Measurements from ENCODE around the gene GP2. TPM values are rescaled to one million over a fixed set of nuclear protein-coding genes. Genes with fewer than 3 reads are reported as not detected.

GP2 gene
- total RNA-seq, 1 experiment from 2014 or later: not detected

- Mint-ChIP-seq H3K9me3 (ENCODE audit: low read depth, unreplicated experiment) (no peaks in the 10 kb centered on the region), H3K27me3 (ENCODE audit: unreplicated experiment) (peaks cover 79% of the 10 kb centered on the region), H3K27ac (ENCODE audit: unreplicated experiment) (no peak overlapping the region), H3K4me1 (ENCODE audit: low read depth, unreplicated experiment) (no peaks in the 10 kb centered on the region), H3K36me3 (ENCODE audit: insufficient read depth, unreplicated experiment) (no peaks in the 10 kb centered on the region), H3K4me3 (ENCODE audit: low read depth, unreplicated experiment) (no peak overlapping the region)
- TF ChIP-seq CTCF (IDR thresholded peaks at IDR 0.05; ENCODE audit: unreplicated experiment): no peak
- no TSS peak for BruUV-seq (replicated peaks)
- intact Hi-C loops (cut with micrococcal nuclease; ENCODE audit: unreplicated experiment): loop anchor here (5.0 to 10.0 kb wide), 2 partner anchors 85 to 738 kb away; no protein-coding TSS in a partner anchor
- DNase-seq: no peak
- CTCF ChIA-PET: interaction anchor here (0.6 to 3.9 kb wide), 2 partner anchors 395 to 719 kb away, joined by 5 to 155 read pairs; no protein-coding TSS in a partner anchor
These were observed 24.9 kb downstream of the GP2 start for GRCh38 chr16:20302389-20302788.

- BruUV-seq (replicated peaks): no TSS peak
- H3K36me3 Mint-ChIP-seq (ENCODE audit: insufficient read depth, unreplicated experiment): no peaks in the 10 kb centered on the region
- CTCF ChIA-PET: interaction anchor here (0.6 to 3.9 kb wide), 3 partner anchors 394 to 718 kb away, joined by 5 to 155 read pairs (median 18); no protein-coding TSS in a partner anchor
- peaks cover 77% of the 10 kb centered on the region for H3K27me3 Mint-ChIP-seq (ENCODE audit: unreplicated experiment)
- DNase-seq: no peak
- H3K4me1 Mint-ChIP-seq (ENCODE audit: low read depth, unreplicated experiment): no peaks in the 10 kb centered on the region
- intact Hi-C loops (cut with micrococcal nuclease; ENCODE audit: unreplicated experiment): loop anchor here (2.0 to 10.0 kb wide), 3 partner anchors 85 to 737 kb away; no protein-coding TSS in a partner anchor
- no peaks in the 10 kb centered on the region for H3K9me3 Mint-ChIP-seq (ENCODE audit: low read depth, unreplicated experiment)
- H3K27ac Mint-ChIP-seq (ENCODE audit: unreplicated experiment): no peak overlapping the region
- no peak for TF ChIP-seq CTCF (IDR thresholded peaks at IDR 0.05; ENCODE audit: unreplicated experiment)
- no peak overlapping the region for H3K4me3 Mint-ChIP-seq (ENCODE audit: low read depth, unreplicated experiment)
These were observed 25.5 kb downstream of the GP2 start for GRCh38 chr16:20301840-20302239.

GRCh38 chr16:20300312-20301097, 26.8 kb downstream of the GP2 start:
- CTCF ChIA-PET: interaction anchor here (0.6 to 3.9 kb wide), 18 partner anchors 8 to 717 kb away, joined by 3 to 155 read pairs (median 4); no protein-coding TSS in a partner anchor
- no peak overlapping the region for H3K27ac Mint-ChIP-seq (ENCODE audit: unreplicated experiment)
- peak; percentile 63 for DNase-seq
- peak; percentile 91 for TF ChIP-seq CTCF (IDR thresholded peaks at IDR 0.05; ENCODE audit: unreplicated experiment)
- H3K36me3 Mint-ChIP-seq (ENCODE audit: insufficient read depth, unreplicated experiment): no peaks in the 10 kb centered on the region
- H3K4me3 Mint-ChIP-seq (ENCODE audit: low read depth, unreplicated experiment): no peak overlapping the region
- H3K4me1 Mint-ChIP-seq (ENCODE audit: low read depth, unreplicated experiment): no peaks in the 10 kb centered on the region
- intact Hi-C loops (cut with micrococcal nuclease; ENCODE audit: unreplicated experiment): loop anchor here (1.0 to 10.0 kb wide), 4 partner anchors 87 to 736 kb away; no protein-coding TSS in a partner anchor
- peaks cover 65% of the 10 kb centered on the region for H3K27me3 Mint-ChIP-seq (ENCODE audit: unreplicated experiment)
- no peaks in the 10 kb centered on the region for H3K9me3 Mint-ChIP-seq (ENCODE audit: low read depth, unreplicated experiment)
- BruUV-seq (replicated peaks): no TSS peak

GRCh38 chr16:20298452-20298851, 28.9 kb downstream of the GP2 start:
- H3K27me3 Mint-ChIP-seq (ENCODE audit: unreplicated experiment): peaks cover 78% of the 10 kb centered on the region
- BruUV-seq (replicated peaks): no TSS peak
- H3K9me3 Mint-ChIP-seq (ENCODE audit: low read depth, unreplicated experiment): no peaks in the 10 kb centered on the region
- no peaks in the 10 kb centered on the region for H3K4me1 Mint-ChIP-seq (ENCODE audit: low read depth, unreplicated experiment)
- no peaks in the 10 kb centered on the region for H3K36me3 Mint-ChIP-seq (ENCODE audit: insufficient read depth, unreplicated experiment)
- intact Hi-C loops (cut with micrococcal nuclease; ENCODE audit: unreplicated experiment): no loop called here
- CTCF ChIA-PET: interaction anchor here (3.9 kb wide), 1 partner anchor 391 kb away, joined by 155 read pairs; no protein-coding TSS in a partner anchor
- H3K4me3 Mint-ChIP-seq (ENCODE audit: low read depth, unreplicated experiment): no peak overlapping the region
- no peak overlapping the region for H3K27ac Mint-ChIP-seq (ENCODE audit: unreplicated experiment)
- TF ChIP-seq CTCF (IDR thresholded peaks at IDR 0.05; ENCODE audit: unreplicated experiment): no peak
- no peak for DNase-seq

All from Calu3 (cell line).